ENCODE measurements around the gene NT5M.

NT5M gene

DNA sequence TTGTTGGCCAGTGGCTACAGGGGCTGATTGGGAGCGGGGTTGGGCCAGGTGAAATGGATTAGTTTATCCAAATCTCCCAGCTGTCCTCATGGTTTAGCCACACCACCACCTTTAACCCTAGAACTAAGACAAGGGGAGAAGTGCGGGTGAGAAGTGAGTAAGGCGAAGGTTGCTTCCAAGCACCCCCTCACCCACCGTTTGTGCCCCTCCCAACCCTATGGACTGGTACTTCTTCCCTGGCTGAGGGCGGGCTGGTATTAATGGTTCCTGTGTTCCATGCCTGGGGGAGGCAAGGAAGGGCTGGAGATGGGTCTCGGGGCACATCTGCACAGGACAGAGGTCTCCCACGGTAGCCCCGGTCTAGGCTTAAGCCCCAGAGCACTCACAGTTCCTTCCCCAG lies 25.1 kb downstream of the NT5M start:
- Mint-ChIP-seq H3K36me3 (ENCODE audit: insufficient read depth) (peaks cover 3% of the 10 kb centered on the region), H3K9me3 (no peaks in the 10 kb centered on the region), H3K4me1 (ENCODE audit: low read depth in 2 of 2) (no peaks in the 10 kb centered on the region), H3K27ac (no peak overlapping the region), H3K4me3 (no peak overlapping the region), H3K27me3 (no peaks in the 10 kb centered on the region)
- no peak for ATAC-seq (replicated peaks)
- no peak for DNase-seq

DNA sequence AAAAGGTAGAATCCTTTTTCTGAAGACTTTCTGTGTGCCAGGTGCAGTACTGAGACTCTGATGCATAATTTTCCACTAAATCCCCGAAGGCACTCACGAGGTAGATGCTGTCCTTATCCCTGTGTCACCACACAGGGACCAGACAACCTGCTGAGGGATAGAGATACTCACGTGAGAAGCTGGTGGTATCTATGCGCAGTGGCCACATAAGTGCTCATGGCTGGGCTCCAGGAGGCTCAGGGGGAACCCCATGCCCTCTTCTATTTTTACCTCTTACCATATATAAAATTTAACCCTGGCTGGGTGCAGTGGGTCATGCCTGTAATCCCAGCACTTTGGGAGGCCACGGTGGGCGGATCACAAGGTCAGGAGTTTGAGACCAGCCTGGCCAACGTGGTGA lies 38.3 kb downstream of the NT5M start:
- H3K4me1 Mint-ChIP-seq (ENCODE audit: low read depth in 2 of 2) = no peaks in the 10 kb centered on the region
- no peaks in the 10 kb centered on the region for H3K27me3 Mint-ChIP-seq
- H3K27ac Mint-ChIP-seq = no peak overlapping the region
- DNase-seq (no peak), ATAC-seq (replicated peaks) (no peak)
- H3K4me3 Mint-ChIP-seq = no peak overlapping the region
- no peaks in the 10 kb centered on the region for H3K9me3 Mint-ChIP-seq
- H3K36me3 Mint-ChIP-seq (ENCODE audit: insufficient read depth) = no peaks in the 10 kb centered on the region

DNA sequence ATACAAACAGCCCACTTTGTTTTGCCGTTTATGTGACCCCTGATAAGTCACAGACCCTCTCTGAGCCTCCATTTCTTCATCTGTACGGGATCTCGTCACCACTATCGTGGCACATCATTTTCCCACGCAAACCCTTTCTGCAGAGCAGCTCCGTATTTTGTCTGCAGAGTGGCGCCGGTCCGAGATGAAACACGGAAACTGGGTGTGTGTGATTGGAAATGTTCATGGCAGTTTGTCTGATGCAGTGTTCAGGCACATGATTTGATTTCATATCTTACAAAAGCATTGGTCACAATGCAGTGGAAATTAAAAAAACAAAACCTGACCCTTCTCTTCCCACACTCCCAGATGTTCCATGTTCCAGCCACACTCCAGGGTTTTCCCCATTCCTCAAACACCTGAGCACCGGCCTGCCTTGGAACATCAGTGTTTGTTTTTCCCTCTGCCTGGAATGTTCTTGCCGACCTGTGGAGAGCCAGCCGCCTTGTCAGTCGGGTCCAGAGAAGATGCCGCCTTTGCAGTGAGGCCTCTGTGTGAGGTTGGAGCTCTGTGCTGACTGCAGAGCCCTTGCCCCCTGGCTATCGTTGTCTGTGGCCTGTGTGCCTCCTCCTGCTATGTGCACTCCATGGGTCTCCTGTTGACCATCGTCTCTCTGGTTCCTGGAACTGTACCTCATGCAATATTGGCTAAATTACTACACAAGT lies 39.2 kb downstream of the NT5M start:
- no peak for ATAC-seq (replicated peaks)
- no peaks in the 10 kb centered on the region for H3K4me1 Mint-ChIP-seq (ENCODE audit: low read depth in 2 of 2)
- H3K27me3 Mint-ChIP-seq = no peaks in the 10 kb centered on the region
- no peak for DNase-seq
- no peak overlapping the region for H3K27ac Mint-ChIP-seq
- no peaks in the 10 kb centered on the region for H3K36me3 Mint-ChIP-seq (ENCODE audit: insufficient read depth)
- H3K9me3 Mint-ChIP-seq = no peaks in the 10 kb centered on the region
- no peak overlapping the region for H3K4me3 Mint-ChIP-seq

DNA sequence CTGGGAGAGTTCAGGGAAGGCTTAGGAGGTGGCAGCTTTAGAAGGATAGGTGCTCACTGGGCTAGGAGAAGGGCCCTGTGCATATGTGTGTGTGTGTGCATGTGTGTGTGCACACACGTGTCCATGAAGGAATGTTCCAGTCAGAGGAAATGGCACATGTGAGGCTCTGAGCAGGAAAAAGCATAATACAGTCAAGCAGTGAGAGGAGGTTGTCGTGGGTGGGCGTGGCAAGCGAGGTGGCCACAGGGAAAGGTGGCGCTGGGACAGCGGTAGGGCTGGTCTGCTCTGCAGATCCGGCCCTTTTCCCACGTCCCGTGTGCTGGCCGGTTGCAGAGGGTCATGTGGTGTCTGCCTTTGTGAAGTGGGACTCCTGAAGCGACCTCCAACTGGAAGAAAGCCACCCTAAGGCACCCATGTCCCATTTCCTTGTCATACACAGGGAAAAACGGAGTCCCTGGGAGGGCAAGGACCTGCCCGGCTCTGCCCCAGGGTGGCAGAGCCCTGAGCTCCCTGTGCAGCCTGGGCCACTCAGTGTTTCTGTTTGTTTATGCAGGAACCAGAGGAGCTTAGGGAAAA lies 40.1 kb downstream of the NT5M start:
- Mint-ChIP-seq H3K36me3 (ENCODE audit: insufficient read depth) (no peaks in the 10 kb centered on the region), H3K27me3 (no peaks in the 10 kb centered on the region), H3K4me3 (no peak overlapping the region), H3K27ac (no peak overlapping the region), H3K4me1 (ENCODE audit: low read depth in 2 of 2) (no peaks in the 10 kb centered on the region), H3K9me3 (no peaks in the 10 kb centered on the region)
- no peak for DNase-seq
- ATAC-seq (replicated peaks) = no peak

DNA sequence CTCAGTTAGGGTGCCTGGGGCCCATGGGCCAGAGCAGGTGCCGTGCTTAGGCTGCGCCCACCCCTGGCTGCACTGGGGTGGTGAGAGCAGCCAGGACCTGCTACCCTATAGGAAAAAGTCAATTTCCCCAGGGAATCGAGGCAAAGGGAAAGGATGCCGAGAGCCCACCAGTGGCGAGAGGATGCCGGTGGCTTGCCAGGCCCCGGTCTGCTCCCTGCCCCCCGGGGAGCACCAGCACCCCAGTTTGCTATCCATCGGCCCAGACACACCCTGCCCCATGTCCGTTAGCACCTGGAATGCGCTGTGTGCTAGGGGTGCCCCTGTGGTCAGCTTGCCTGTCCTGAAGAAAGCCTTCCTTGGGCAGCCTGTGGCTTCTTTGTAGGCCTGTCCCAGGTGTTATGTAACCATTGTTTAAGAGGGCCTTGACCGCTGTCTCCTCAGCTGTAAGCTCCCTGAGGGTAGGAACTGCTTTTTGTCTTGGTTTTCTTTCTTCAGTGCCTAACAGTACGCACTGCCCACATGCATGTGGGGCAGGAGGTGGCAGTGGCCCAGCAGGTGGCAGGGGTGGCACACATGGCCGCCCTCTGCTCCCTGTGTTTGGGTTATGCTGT lies 40.8 kb downstream of the NT5M start:
- H3K9me3 Mint-ChIP-seq = no peaks in the 10 kb centered on the region
- no peaks in the 10 kb centered on the region for H3K27me3 Mint-ChIP-seq
- H3K4me3 Mint-ChIP-seq = no peak overlapping the region
- H3K36me3 Mint-ChIP-seq (ENCODE audit: insufficient read depth) = no peaks in the 10 kb centered on the region
- no peak for DNase-seq
- no peaks in the 10 kb centered on the region for H3K4me1 Mint-ChIP-seq (ENCODE audit: low read depth in 2 of 2)
- no peak overlapping the region for H3K27ac Mint-ChIP-seq
- no peak for ATAC-seq (replicated peaks)

DNA sequence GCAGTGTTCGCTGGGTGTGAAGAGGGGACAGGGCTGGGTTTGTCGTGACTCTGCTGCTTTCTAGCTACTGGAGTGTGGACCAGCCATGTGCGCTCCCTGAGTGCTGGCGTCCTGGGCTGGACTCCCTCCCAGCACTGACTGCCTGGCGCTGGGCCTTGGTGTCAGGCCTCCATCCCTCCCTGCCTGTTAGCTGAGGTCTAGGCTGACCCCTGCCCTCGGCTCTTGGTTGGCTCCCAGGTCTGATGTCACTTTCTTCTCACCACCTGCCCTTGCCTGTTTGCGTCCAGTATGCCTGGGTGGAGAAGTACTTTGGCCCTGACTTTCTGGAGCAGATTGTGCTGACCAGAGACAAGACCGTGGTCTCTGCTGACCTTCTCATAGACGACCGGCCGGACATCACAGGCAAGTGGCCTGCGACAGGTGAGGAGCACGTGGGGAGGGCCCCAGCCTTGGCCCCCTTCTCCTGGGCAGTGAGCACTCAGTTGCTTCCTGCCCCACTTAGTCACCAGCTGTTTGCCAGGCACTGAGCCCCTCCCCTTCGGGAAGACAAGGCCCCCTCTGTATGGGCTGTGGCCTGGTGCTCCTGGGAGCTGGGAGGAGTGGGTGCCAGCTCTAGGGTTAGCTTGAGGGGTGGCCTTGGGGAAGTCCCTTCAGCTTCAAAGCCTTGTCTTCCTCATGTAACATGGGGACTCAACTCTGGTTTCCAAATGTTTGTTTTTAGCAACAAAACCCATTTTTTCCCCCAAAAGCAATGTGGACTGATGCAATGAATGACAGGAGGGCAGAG lies 41.5 kb downstream of the NT5M start:
- Mint-ChIP-seq H3K4me3 (no peak overlapping the region), H3K27me3 (no peaks in the 10 kb centered on the region), H3K27ac (no peak overlapping the region), H3K4me1 (ENCODE audit: low read depth in 2 of 2) (no peaks in the 10 kb centered on the region), H3K9me3 (no peaks in the 10 kb centered on the region), H3K36me3 (ENCODE audit: insufficient read depth) (no peaks in the 10 kb centered on the region)
- DNase-seq (no peak), ATAC-seq (replicated peaks) (no peak)

DNA sequence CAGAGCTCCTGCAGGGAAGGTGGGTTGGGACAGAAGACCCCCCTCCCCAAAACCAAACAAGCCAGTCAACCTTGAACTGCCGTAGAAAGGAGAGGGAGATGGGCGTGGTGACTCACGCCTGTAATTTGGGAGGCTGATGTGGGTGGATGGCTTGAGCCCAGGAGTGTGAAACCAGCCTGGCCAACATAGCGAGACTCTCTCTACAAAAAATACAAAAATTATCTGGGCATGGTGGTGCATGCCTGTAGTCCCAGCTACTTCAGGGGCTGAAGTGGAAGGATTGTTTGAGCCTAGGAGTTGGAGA lies 42.1 kb downstream of the NT5M start:
- DNase-seq = no peak
- no peak overlapping the region for H3K27ac Mint-ChIP-seq
- H3K4me1 Mint-ChIP-seq (ENCODE audit: low read depth in 2 of 2) = no peaks in the 10 kb centered on the region
- no peaks in the 10 kb centered on the region for H3K9me3 Mint-ChIP-seq
- no peak for ATAC-seq (replicated peaks)
- no peak overlapping the region for H3K4me3 Mint-ChIP-seq
- no peaks in the 10 kb centered on the region for H3K36me3 Mint-ChIP-seq (ENCODE audit: insufficient read depth)
- no peaks in the 10 kb centered on the region for H3K27me3 Mint-ChIP-seq

DNA sequence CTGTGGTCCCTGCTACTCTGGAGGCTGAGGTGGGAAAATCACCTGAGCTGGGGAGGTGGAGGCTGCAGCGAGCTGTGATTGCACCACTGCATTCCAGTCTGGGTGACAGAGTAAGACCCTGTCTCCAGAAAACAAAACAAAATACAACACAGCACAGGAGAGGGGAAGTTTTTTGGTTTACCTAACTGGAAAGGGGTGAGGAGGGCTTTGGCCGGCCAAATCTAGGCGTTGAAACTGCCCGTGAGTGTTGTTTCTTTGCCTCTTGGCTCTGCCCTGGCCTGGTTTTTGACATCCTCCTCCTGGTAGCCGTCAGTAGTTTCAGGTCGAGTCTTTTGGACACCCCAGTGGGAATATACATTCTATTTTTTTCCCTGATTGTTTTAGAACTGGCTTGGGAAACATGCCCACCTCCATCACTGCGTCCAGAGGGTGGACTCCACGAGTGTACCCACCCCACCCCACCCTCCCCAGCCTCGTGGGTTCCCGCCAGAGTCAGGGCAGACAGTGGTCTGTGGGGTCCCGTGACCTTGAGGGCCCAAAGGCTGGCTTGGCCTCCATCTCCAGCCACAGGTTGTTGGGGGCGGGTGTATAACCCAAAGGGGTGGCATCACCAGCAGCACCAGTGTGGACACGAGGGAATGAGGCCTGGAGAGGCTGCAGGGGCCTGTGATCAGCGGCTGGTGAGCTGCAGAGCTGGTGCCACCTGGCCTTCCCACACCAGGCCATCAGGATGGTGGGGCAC lies 42.7 kb downstream of the NT5M start:
- ATAC-seq (replicated peaks) = no peak
- no peak overlapping the region for H3K27ac Mint-ChIP-seq
- no peak overlapping the region for H3K4me3 Mint-ChIP-seq
- no peaks in the 10 kb centered on the region for H3K27me3 Mint-ChIP-seq
- no peaks in the 10 kb centered on the region for H3K36me3 Mint-ChIP-seq (ENCODE audit: insufficient read depth)
- DNase-seq = no peak
- no peaks in the 10 kb centered on the region for H3K9me3 Mint-ChIP-seq
- H3K4me1 Mint-ChIP-seq (ENCODE audit: low read depth in 2 of 2) = no peaks in the 10 kb centered on the region

DNA sequence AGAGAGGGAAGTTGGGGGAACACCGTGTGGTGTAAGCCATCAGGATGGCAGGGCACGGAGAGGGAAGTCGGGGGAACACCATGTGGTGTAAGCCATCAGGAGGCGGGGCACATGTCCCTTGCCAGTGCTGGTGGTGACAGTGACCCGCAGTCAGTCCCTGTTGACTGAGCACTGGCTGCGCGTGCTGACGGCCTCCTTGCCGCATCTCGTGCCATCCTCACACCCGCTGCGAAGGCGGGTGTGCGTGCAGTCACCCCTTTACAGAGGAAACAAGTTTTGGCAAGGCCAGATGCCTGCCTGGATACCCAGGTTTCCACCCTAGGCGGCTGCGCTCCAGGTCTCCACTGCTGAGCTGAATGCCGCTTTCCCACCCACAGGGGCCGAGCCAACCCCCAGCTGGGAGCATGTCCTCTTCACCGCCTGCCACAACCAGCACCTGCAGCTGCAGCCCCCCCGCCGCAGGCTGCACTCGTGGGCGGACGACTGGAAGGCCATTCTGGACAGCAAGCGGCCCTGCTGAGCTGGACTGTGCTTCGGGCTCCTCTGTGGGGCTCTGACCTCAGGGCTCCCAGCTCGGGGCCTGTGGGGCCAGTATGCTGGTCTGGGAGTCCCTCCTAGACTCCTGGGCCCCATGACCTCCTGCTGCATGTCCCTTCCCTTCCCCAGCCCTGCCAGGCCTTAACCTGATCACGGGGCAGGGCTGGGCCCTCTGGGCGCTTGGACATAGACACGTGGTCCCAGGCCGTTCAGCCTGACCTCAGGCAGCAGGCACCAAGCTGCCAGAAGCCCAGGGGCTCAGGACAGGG lies 43.5 kb downstream of the NT5M start:
- H3K27ac Mint-ChIP-seq = no peak overlapping the region
- ATAC-seq (replicated peaks) = no peak
- no peaks in the 10 kb centered on the region for H3K27me3 Mint-ChIP-seq
- no peaks in the 10 kb centered on the region for H3K4me1 Mint-ChIP-seq (ENCODE audit: low read depth in 2 of 2)
- no peak for DNase-seq
- H3K36me3 Mint-ChIP-seq (ENCODE audit: insufficient read depth) = no peaks in the 10 kb centered on the region
- no peaks in the 10 kb centered on the region for H3K9me3 Mint-ChIP-seq
- H3K4me3 Mint-ChIP-seq = no peak overlapping the region

DNA sequence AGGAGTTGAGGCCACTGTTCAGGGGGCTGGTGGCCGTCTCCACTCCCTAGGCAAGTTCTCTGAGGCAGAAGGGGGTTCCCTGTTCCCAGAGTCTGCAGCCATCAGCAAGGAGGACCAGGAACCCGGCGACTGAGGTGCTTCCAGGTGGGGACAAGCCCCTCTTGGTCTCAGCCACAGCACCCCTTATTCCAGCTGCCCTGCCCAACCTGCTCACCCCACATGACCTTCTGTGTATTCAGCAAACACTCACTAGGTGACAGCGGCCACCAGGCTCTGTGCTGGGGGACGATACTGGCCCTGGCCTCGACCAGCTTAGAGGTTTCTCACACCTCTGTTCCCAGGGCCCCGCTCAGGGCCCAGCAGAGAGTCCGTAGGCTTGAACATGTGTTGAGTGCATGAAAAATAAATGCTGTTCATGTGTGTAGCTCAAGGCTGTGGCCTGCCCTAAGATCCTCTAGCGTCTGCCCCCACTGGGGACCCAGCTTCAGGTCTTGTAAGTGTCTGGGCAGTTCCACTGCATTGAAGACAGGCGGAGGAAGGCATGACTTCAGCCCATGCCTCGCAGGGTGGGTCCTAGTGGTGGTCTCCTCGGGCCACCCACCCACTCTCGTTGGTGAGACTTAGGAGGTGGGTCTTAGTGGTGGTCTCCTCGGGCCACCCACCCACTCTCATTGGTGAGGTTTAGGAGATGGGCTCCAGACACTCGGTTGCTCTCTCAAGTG lies 44.2 kb downstream of the NT5M start:
- Mint-ChIP-seq H3K4me3 (no peak overlapping the region), H3K27ac (no peak overlapping the region), H3K27me3 (peaks cover 0 to 6% of the 10 kb centered on the region in 2 donors), H3K36me3 (ENCODE audit: insufficient read depth) (no peaks in the 10 kb centered on the region), H3K9me3 (no peaks in the 10 kb centered on the region), H3K4me1 (ENCODE audit: low read depth in 2 of 2) (no peaks in the 10 kb centered on the region)
- ATAC-seq (replicated peaks) = no peak
- no peak for DNase-seq

DNA sequence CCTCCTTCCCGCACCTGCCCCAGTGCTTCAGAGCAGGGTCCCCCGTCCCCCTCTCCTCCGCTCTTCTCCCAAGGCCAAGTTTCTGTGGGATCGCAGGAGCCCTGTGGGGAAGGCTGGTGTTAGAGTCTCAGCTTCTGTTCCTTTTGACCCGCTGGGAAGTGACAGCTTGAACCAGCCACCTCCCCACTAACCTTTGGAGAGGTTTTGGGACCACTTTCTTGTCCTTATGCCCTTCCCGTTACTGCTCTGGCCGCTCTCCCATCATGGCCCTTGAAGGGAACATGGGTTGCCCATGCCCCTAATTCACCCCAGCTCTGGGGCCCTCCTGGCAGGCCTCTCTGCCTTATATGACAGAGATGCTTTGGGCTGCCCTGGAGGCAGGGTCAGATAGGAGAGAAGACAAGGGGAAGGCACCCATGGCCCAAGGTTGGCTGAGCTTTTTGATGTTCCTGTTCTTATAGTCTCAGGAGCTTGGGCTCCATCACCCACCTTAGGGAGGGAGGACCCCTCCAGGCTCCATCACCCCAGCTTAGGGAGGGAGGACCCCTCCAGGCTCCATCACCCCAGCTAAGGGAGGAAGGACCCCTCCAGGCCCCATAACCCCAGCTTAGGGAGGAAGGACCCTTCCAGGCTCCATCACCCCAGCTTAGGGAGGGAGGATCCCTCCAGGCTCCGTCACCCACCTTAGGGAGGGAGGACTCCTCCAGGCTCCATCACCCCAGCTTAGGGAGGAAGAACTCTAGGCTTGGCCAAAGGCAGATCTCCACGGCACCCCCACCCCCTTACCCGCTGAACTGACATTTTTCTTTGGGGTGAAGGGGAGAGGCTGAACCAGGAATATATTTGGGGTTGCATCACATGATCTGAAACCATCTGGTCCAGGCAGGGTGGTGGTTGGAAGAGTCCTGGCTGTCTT lies 45.0 kb downstream of the NT5M start:
- Mint-ChIP-seq H3K4me3 (no peak overlapping the region), H3K27ac (no peak overlapping the region), H3K27me3 (peaks cover 0 to 8% of the 10 kb centered on the region in 2 donors), H3K4me1 (ENCODE audit: low read depth in 2 of 2) (no peaks in the 10 kb centered on the region), H3K36me3 (ENCODE audit: insufficient read depth) (no peaks in the 10 kb centered on the region), H3K9me3 (no peaks in the 10 kb centered on the region)
- ATAC-seq (replicated peaks) = no peak
- no peak for DNase-seq
